Erythroblast (primary cell): ENCODE data around the gene SOX15.

Experiments
- DNase-seq, 2 experiments: peaks; one replicate each; lab custom pipeline; 2025; lab: John Stamatoyannopoulos, UW
- GATA1 ChIP-seq: IDR thresholded peaks from 2 replicates; pipeline ENCODE4 v1.6.1; 2011; ENCODE audit warnings: low read depth, mild to moderate bottlenecking, control low read depth, low read length, moderate library complexity
- POLR2A ChIP-seq: IDR thresholded peaks from 2 replicates; pipeline ENCODE4 v1.6.1; 2011; ENCODE audit warnings: mild to moderate bottlenecking, low read length

Gene SOX15

GRCh38 chr17:7577327-7578199 lies 12.3 kb downstream of the SOX15 start:
- TF ChIP-seq POLR2A (no peak), GATA1 (no peak)
- DNase-seq, result no peak

- TF ChIP-seq POLR2A (peak; percentile 21), GATA1 (no peak)
- no peak for DNase-seq
Measured at GRCh38 chr17:7576432-7576937, 13.4 kb downstream of the SOX15 start.

GRCh38 chr17:7575959-7576358 lies 13.9 kb downstream of the SOX15 start:
- TF ChIP-seq POLR2A, result peak; percentile 4
- TF ChIP-seq GATA1, result no peak
- no peak for DNase-seq

DNA sequence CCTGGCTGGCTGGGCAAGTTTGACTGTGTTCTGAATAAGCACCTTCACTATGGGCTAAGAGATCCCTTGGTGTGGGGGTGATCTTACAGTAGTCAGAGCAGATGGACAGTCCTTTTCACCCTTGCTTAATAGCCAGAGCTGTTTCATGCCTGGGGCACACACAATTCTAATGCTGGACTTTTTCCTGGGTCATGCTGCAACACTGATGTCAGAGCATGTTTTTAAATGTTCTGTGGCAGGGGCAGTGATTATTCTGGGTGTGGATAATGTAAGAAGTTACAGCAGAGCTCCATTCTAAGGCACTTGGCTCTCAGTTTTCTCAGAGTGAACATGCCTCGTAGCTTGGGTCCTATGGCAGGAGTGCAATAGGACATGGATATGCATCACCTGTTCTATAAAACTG lies 14.4 kb downstream of the SOX15 start:
- no peak for TF ChIP-seq POLR2A
- TF ChIP-seq GATA1, result no peak
- no peak for DNase-seq

DNA sequence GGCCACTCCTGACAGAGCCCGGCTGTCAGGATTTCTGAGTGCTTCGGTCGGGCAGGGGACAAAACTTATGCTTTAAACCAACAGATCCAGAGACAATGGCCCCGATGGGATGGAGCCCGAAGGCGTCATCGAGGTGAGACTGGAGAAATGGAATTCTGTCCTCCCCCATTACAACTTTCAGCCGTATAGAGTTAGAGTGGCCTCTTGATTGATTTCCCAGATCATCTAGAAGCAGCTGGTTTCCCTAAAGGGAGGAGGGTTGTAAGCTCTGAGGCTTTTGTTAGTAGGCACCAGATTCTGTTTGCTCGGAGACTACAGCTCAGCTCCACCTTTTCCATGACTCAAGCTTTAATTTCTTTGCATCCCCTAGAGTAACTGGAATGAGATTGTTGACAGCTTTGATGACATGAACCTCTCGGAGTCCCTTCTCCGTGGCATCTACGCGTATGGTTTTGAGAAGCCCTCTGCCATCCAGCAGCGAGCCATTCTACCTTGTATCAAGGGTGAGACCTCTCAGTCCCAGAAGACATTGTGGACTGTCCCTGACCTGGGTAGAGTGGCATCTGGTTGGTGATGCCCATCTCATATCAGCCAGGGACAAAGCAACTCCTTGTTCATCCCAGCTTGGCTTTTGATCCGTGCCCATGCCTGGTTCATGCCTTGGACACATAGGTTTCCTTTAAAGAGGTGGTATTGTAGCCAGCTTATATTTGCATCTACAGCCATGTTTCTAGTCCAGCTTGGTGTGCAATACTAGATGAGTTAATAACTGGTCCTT lies 15.5 kb downstream of the SOX15 start:
- no peak for DNase-seq
- TF ChIP-seq POLR2A (no peak), GATA1 (no peak)

DNA sequence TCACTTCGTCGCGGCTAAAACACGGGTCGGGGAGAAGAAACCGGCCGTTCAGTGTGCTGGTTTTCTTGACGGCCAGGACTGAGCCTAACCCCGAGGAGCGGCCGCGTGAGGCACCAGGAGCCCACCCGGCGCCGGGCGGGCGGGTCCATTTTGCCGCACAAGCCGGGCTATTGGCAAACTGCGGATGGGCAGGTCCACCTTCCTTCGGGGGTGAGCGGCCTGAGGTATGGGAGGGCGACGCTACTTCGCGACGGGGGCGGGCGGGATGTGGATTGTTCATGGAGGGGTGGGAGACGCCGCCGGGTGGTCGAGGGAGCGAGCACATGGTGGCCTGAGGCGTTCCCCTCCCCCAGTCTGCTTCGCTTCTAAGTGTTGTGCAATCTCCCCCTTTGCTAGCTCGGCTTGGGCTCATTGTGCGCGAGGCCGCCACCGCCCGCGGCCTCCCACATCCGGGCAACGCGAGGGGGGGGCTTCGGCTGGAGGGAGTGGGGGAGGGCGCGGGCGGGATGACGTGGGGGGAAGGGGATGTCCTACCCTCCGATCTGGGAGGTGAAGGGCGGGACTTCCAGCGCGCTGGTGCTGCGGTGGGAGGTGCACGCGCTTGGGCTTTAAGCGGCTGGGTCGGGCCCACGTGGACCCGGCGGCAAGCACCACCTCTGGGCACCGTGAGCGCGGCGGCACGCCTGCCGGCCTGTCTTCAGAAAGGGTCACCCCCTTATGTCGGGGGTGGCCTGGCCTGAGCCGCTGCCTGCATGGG lies 16.4 kb downstream of the SOX15 start:
- DNase-seq, result peak; percentile 93 to 94
- TF ChIP-seq POLR2A, result no peak
- TF ChIP-seq GATA1, result no peak

GRCh38 chr17:7572588-7573323 lies 17.1 kb downstream of the SOX15 start:
- peak; percentile 100 for DNase-seq
- TF ChIP-seq GATA1, result no peak
- peak; percentile 99 for TF ChIP-seq POLR2A

GRCh38 chr17:7572338-7572587 lies 17.6 kb downstream of the SOX15 start:
- DNase-seq, result no peak
- TF ChIP-seq GATA1 (no peak), POLR2A (no peak)

- DNase-seq, result no peak
- TF ChIP-seq GATA1 (no peak), POLR2A (no peak)
Measured at GRCh38 chr17:7570351-7570750, 19.5 kb downstream of the SOX15 start.

DNA sequence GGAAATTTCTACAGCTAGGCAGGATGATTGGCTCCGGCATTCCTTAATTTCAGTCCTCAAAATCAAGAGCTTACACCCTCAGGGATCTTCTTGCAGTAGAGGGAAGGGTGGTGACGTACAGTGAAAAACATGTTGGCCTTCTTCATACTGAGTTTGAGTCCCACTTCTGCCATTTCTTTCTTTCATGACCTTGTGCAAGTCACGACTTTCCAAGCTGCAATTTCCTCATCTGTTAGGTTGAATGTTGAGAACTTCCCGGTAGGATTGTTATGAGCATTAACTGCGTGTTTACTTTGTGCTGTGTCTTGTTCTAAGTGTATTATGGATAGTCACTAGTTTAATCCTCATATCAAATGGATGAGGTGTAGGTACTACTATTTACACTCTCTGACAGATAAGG lies 20.3 kb downstream of the SOX15 start:
- no peak for DNase-seq
- TF ChIP-seq POLR2A, result no peak

DNA sequence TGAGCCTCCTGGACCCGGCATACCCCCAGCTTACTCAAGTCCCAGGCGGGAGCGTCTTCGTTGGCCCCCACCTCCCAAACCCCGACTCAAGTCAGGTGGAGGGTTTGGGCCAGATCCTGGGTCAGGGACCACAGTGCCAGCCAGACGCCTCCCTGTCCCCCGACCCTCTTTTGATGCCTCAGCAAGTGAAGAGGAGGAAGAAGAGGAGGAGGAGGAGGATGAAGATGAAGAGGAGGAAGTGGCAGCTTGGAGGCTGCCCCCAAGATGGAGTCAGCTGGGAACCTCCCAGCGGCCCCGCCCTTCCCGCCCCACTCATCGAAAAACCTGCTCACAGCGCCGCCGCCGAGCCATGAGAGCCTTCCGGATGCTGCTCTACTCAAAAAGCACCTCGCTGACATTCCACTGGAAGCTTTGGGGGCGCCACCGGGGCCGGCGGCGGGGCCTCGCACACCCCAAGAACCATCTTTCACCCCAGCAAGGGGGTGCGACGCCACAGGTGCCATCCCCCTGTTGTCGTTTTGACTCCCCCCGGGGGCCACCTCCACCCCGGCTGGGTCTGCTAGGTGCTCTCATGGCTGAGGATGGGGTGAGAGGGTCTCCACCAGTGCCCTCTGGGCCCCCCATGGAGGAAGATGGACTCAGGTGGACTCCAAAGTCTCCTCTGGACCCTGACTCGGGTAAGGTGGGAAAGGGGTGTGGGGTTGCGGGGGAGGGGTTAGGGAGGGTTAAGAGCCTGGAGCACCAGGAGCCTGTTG lies 26.6 kb downstream of the SOX15 start:
- no peak for TF ChIP-seq GATA1
- TF ChIP-seq POLR2A, result no peak
- DNase-seq, result no peak

DNA sequence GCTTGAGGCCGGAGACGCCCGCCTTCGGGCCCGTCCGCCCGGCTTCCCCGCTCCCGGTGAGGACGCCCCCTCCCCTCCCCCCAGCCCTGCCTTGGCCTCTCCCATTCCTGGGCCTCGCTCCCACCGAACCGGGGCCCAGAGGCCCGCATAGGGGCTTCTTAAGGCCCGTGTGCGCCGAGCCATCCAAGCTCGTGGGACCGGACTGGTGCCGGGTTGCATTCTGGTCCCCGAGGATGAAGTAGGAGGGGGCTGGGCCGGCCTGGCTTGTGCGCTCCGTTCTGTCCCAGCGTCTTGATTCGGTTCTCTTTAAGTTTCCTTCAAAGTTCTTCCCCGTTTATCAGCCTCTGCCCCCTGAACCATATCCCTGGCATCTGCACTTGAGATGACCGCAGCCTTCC lies 27.7 kb downstream of the SOX15 start:
- peak; percentile 68 to 70 for DNase-seq
- TF ChIP-seq POLR2A (no peak), GATA1 (no peak)
